ENCODE results near the gene EMC9. TPM values are rescaled to one million over a fixed set of nuclear protein-coding genes. Genes with fewer than 3 reads are reported as not detected.

EMC9 gene
- total RNA-seq, 2 donors from 2014 or later: 9.9 to 21.1 TPM

DNA sequence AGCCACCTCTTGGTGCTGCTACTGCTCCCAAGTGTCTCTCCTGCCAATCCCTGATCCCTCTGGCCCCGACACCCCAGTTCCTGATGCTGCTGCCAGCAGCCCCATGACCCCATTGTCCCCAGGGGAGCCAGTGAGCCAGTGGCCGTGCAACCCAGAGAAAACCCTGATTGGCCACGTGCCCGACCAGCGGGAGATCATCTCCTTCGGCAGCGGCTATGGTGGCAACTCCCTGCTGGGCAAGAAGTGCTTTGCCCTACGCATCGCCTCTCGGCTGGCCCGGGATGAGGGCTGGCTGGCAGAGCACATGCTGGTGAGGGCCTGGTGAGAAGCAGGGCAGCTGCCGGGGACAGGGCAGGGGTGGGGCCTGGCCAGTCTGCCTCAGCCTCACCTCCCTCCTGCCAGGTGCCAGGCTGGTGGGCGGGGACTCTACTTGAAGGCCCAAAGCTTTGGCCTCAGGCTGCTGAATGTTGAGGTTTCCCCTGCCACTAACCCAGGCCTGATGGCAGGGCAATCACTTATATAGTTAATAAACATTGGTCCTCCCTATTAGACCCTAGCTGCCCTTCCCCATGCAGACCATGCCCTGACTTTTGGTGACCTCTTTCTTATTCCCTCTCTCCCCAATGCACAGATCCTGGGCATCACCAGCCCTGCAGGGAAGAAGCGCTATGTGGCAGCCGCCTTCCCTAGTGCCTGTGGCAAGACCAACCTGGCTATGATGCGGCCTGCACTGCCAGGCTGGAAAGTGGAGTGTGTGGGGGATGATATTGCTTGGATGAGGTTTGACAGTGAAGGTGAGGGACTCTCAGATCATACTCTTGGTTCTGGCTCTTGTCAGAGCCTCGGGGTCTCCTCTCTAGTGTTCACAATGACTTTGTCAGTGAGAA, 42.2 kb downstream of the EMC9 start:
- 37 to 60% methylated on average over 3 to 17 of the region's 17 CpGs for WGBS, 2 donors
- H3K36me3 ChIP-seq (replicated peaks in 1 of 2; ENCODE audit: insufficient read depth in 1 of 2, low read depth in 2 of 2): peaks cover 0 to 5% of the 10 kb centered on the region in 2 donors
- peak overlapping the region; percentile 56 to 82 (median 71) for H3K27ac ChIP-seq
- H3K27me3 ChIP-seq: no peaks in the 10 kb centered on the region
- H3K9me3 ChIP-seq: no peaks in the 10 kb centered on the region
- no peak overlapping the region for H3K4me3 ChIP-seq
- DNase-seq (peak; percentile 95 to 97 (median 96)), ATAC-seq (peak; percentile 89)
- peak in 4 of 7 experiments; percentile 13 to 27 (median 24) for TF ChIP-seq CTCF (IDR thresholded peaks at IDR 0.05)
- peak in 2 of 3 donors; percentile 43 to 48 for TF ChIP-seq POLR2A (IDR thresholded peaks at IDR 0.05)
- intact Hi-C loops (cut with DNase I): no loop called here
- H3K4me1 ChIP-seq: peaks cover 51% of the 10 kb centered on the region

- 87 to 88% methylated on average over 11 to 15 of the region's 16 CpGs for WGBS, 2 donors
- no peak for TF ChIP-seq POLR2A (IDR thresholded peaks at IDR 0.05)
- TF ChIP-seq CTCF (IDR thresholded peaks at IDR 0.05): no peak
- no peak overlapping the region for H3K4me3 ChIP-seq
- H3K27ac ChIP-seq: peak overlapping the region; percentile 56 to 82 (median 71)
- ATAC-seq: no peak
- H3K36me3 ChIP-seq (replicated peaks in 1 of 2; ENCODE audit: insufficient read depth in 1 of 2, low read depth in 2 of 2): peaks cover 0 to under 1% of the 10 kb centered on the region in 2 donors
- H3K4me1 ChIP-seq: peaks cover 57% of the 10 kb centered on the region
- H3K9me3 ChIP-seq: no peaks in the 10 kb centered on the region
- H3K27me3 ChIP-seq: no peaks in the 10 kb centered on the region
- no peak for DNase-seq
- intact Hi-C loops (cut with DNase I): no loop called here
These were observed 43.0 kb downstream of the EMC9 start for GRCh38 chr14:24098229-24098926.

GRCh38 chr14:24096545-24097181, 44.7 kb downstream of the EMC9 start:
- intact Hi-C loops (cut with DNase I): no loop called here
- Histone ChIP-seq H3K36me3 (replicated peaks in 1 of 2; ENCODE audit: insufficient read depth in 1 of 2, low read depth in 2 of 2) (no peaks in the 10 kb centered on the region), H3K27me3 (no peaks in the 10 kb centered on the region), H3K9me3 (no peaks in the 10 kb centered on the region), H3K4me1 (peaks cover 70% of the 10 kb centered on the region), H3K27ac (peak overlapping the region in 1 of 4 donors; percentile 14), H3K4me3 (no peak overlapping the region)
- ATAC-seq (no peak), DNase-seq (no peak)
- 91 to 93% methylated on average over 3 to 8 of the region's 8 CpGs for WGBS, 2 donors
- no peak for TF ChIP-seq CTCF (IDR thresholded peaks at IDR 0.05)
- no peak for TF ChIP-seq POLR2A (IDR thresholded peaks at IDR 0.05)

- Histone ChIP-seq H3K36me3 (replicated peaks in 1 of 2; ENCODE audit: insufficient read depth in 1 of 2, low read depth in 2 of 2) (no peaks in the 10 kb centered on the region), H3K27ac (peak overlapping the region; percentile 92 to 98 (median 96)), H3K27me3 (no peaks in the 10 kb centered on the region), H3K9me3 (no peaks in the 10 kb centered on the region), H3K4me3 (peak overlapping the region; percentile 39 to 44), H3K4me1 (peaks cover 72% of the 10 kb centered on the region)
- intact Hi-C loops (cut with DNase I): no loop called here
- DNase-seq: peak in 3 of 4 donors; percentile 43 to 46 (median 43)
- 25 to 40% methylated on average over 11 to 12 of the region's 12 CpGs for WGBS, 2 donors
- TF ChIP-seq CTCF (IDR thresholded peaks at IDR 0.05) (no peak), POLR2A (IDR thresholded peaks at IDR 0.05) (peak in 1 of 3 donors; percentile 32)
- ATAC-seq: no peak
These were observed 45.9 kb downstream of the EMC9 start for GRCh38 chr14:24095271-24096068.
